Right kidney (tissue), 1 donor: ENCODE data around the gene IMMP2L.

Experiments used
- DNase-seq: peaks from one replicate; pipeline ENCODE4 v3.0.0-alpha.2; 2016

Gene IMMP2L

GRCh38 chr7:111558991-111559390 lies 3.3 kb downstream of the IMMP2L start:
- no peak for DNase-seq

- DNase-seq, result no peak
Measured at GRCh38 chr7:111556977-111557376, 5.3 kb downstream of the IMMP2L start.

- no peak for DNase-seq
Measured at GRCh38 chr7:111554086-111554485, 8.2 kb downstream of the IMMP2L start.

- no peak for DNase-seq
Measured at GRCh38 chr7:111541067-111541466, 21.2 kb downstream of the IMMP2L start.

GRCh38 chr7:111540199-111540815 lies 22.0 kb downstream of the IMMP2L start:
- DNase-seq, result no peak

- no peak for DNase-seq
Measured at GRCh38 chr7:111537134-111537533, 25.2 kb downstream of the IMMP2L start.

GRCh38 chr7:111535142-111535870 lies 27.0 kb downstream of the IMMP2L start:
- no peak for DNase-seq

GRCh38 chr7:111532625-111533024 lies 29.7 kb downstream of the IMMP2L start:
- DNase-seq, result no peak

GRCh38 chr7:111531993-111532392 lies 30.3 kb downstream of the IMMP2L start:
- no peak for DNase-seq

GRCh38 chr7:111530356-111530668 lies 32.0 kb downstream of the IMMP2L start:
- DNase-seq, result no peak

- no peak for DNase-seq
Measured at GRCh38 chr7:111529507-111530355, 32.6 kb downstream of the IMMP2L start.

- DNase-seq, result no peak
Measured at GRCh38 chr7:111528331-111528730, 34.0 kb downstream of the IMMP2L start.

GRCh38 chr7:111527545-111527944 lies 34.7 kb downstream of the IMMP2L start:
- DNase-seq, result no peak

- DNase-seq, result no peak
Measured at GRCh38 chr7:111525100-111525499, 37.2 kb downstream of the IMMP2L start.

- DNase-seq, result no peak
Measured at GRCh38 chr7:111521660-111522059, 40.6 kb downstream of the IMMP2L start.

GRCh38 chr7:111518264-111518663 lies 44.0 kb downstream of the IMMP2L start:
- DNase-seq, result no peak

- DNase-seq, result no peak
Measured at GRCh38 chr7:111517549-111517951, 44.7 kb downstream of the IMMP2L start.

- DNase-seq, result no peak
Measured at GRCh38 chr7:111516612-111517011, 45.7 kb downstream of the IMMP2L start.

GRCh38 chr7:111513566-111513965 lies 48.7 kb downstream of the IMMP2L start:
- no peak for DNase-seq

- no peak for DNase-seq
Measured at GRCh38 chr7:111511845-111512244, 50.4 kb downstream of the IMMP2L start.

- no peak for DNase-seq
Measured at GRCh38 chr7:111510584-111511378, 51.5 kb downstream of the IMMP2L start.

GRCh38 chr7:111510062-111510461 lies 52.2 kb downstream of the IMMP2L start:
- DNase-seq, result no peak

GRCh38 chr7:111509288-111509687 lies 53.0 kb downstream of the IMMP2L start:
- DNase-seq, result no peak
